Neural cell (in vitro differentiated cells): Measurements from ENCODE around the gene SLC8A1.

ENCODE experiments used
- CTCF ChIP-seq: fragments of 450-650 bp; IDR thresholded peaks from 2 replicates; pipeline ENCODE4 v1.5.1; 2014; ENCODE audit warnings: antibody characterized with exemption, mild to moderate bottlenecking, moderate library complexity; ENCODE audit not compliant: poor library complexity, severe bottlenecking
- EP300 ChIP-seq: fragments of 450-650 bp; conservative IDR thresholded peaks from 2 replicates; pipeline ENCODE4 v1.6.1; 2014; ENCODE audit warnings: antibody characterized with exemption, mild to moderate bottlenecking, moderate library complexity; ENCODE audit not compliant: poor library complexity, severe bottlenecking
- EZH2 ChIP-seq: fragments of 200-600, 300-800 bp; shearing (Covaris generic), sonication (generic); IDR thresholded peaks from 2 replicates; pipeline ENCODE4 v1.6.1; 2014; ENCODE audit warnings: antibody characterized with exemption, low read length, borderline replicate concordance, mild to moderate bottlenecking; ENCODE audit not compliant: insufficient read depth, poor library complexity, severe bottlenecking
- POLR2AphosphoS5 ChIP-seq: IDR thresholded peaks from 2 replicates; pipeline ENCODE4 v1.6.1; 2012
- RAD21 ChIP-seq: fragments of 450-650 bp; conservative IDR thresholded peaks from 2 replicates; pipeline ENCODE4 v1.6.1; 2014; ENCODE audit warnings: antibody characterized with exemption, mild to moderate bottlenecking, moderate library complexity
- REST ChIP-seq: IDR thresholded peaks from 2 replicates; pipeline ENCODE4 v1.6.1; 2012; ENCODE audit warnings: borderline replicate concordance
- TAF1 ChIP-seq: IDR thresholded peaks from 2 replicates; pipeline ENCODE4 v1.6.1; 2012; ENCODE audit warnings: low read depth

GRCh38 chr2:40123326-40123725 lies 328.6 kb downstream of the SLC8A1 start:
- TF ChIP-seq EZH2 (no peak), TAF1 (no peak), REST (no peak), POLR2AphosphoS5 (no peak), CTCF (no peak), EP300 (no peak), RAD21 (no peak)
